Lower leg skin (tissue), 4 donors: ENCODE results near the gene WDPCP. TPM values are rescaled to one million over a fixed set of nuclear protein-coding genes. Genes with fewer than 3 reads are reported as not detected.

Source experiments
- DNase-seq, 2 donors: peaks; one replicate each; pipeline ENCODE4 v3.0.0-alpha.2; 2019; ENCODE audit warnings: low spot score in 2 of 2
- H3K4me3 ChIP-seq: fragments of 200-600 bp; sonication (generic); 2 replicates; pipeline ENCODE4 v1.5.1; 2017; ENCODE audit warnings: mild to moderate bottlenecking, low read depth; ENCODE audit not compliant: poor library complexity, severe bottlenecking
- POLR2A ChIP-seq, 2 donors: fragments of 450-650 bp; IDR thresholded peaks; one replicate each; pipeline ENCODE4 v1.6.1; 2016 to 2017; ENCODE audit warnings: antibody characterized with exemption in 2 of 2, mild to moderate bottlenecking in 1 of 2, moderate library complexity in 1 of 2
- WGBS, 2 donors: methylation state at CpG; one replicate each; pipeline ENCODE4 v1.1.5; 2018; 5-methylcytosine and 5-hydroxymethylcytosine counted together
- intact Hi-C: fragments of 100-400 bp; cut with DNase I; formaldehyde crosslinking; loops from one replicate; pipeline ENCODE4 v1.15.0; 2023; ENCODE audit warnings: low total_unique reads
- total RNA-seq, 4 donors: library from RNA; depleted of rRNA; stranded (reverse); fragments of >200 nt; gene quantifications; one replicate each; pipeline ENCODE4 v1.1.0, GENCODE V29; 2016
- TF ChIP-seq, protein P1 (sequence below), 3 donors: fragments of 450-650 bp; IDR thresholded peaks; one replicate each; pipeline ENCODE4 v1.5.1; 2016; ENCODE audit warnings: antibody characterized with exemption in 3 of 3, mild to moderate bottlenecking in 3 of 3, moderate library complexity in 2 of 3

The WDPCP gene
- total RNA-seq, 4 donors from 2014 or later = 4.5 to 10.2 (median 5.5) TPM

GRCh38 chr2:63446658-63447057 is 141.6 kb downstream of the WDPCP start:
- H3K4me3 ChIP-seq = no peak overlapping the region
- no peak for DNase-seq
- TF ChIP-seq, protein P1, sequence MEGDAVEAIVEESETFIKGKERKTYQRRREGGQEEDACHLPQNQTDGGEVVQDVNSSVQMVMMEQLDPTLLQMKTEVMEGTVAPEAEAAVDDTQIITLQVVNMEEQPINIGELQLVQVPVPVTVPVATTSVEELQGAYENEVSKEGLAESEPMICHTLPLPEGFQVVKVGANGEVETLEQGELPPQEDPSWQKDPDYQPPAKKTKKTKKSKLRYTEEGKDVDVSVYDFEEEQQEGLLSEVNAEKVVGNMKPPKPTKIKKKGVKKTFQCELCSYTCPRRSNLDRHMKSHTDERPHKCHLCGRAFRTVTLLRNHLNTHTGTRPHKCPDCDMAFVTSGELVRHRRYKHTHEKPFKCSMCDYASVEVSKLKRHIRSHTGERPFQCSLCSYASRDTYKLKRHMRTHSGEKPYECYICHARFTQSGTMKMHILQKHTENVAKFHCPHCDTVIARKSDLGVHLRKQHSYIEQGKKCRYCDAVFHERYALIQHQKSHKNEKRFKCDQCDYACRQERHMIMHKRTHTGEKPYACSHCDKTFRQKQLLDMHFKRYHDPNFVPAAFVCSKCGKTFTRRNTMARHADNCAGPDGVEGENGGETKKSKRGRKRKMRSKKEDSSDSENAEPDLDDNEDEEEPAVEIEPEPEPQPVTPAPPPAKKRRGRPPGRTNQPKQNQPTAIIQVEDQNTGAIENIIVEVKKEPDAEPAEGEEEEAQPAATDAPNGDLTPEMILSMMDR (IDR thresholded peaks at IDR 0.05) = no peak
- no peak for TF ChIP-seq POLR2A (IDR thresholded peaks at IDR 0.05)
- WGBS, 2 donors = 48 to 51% methylated on average over 1 of the region's 1 CpG
- intact Hi-C loops = loop anchor here (10.0 kb wide), 1 partner anchor 68 kb away; no protein-coding TSS in a partner anchor

DNA sequence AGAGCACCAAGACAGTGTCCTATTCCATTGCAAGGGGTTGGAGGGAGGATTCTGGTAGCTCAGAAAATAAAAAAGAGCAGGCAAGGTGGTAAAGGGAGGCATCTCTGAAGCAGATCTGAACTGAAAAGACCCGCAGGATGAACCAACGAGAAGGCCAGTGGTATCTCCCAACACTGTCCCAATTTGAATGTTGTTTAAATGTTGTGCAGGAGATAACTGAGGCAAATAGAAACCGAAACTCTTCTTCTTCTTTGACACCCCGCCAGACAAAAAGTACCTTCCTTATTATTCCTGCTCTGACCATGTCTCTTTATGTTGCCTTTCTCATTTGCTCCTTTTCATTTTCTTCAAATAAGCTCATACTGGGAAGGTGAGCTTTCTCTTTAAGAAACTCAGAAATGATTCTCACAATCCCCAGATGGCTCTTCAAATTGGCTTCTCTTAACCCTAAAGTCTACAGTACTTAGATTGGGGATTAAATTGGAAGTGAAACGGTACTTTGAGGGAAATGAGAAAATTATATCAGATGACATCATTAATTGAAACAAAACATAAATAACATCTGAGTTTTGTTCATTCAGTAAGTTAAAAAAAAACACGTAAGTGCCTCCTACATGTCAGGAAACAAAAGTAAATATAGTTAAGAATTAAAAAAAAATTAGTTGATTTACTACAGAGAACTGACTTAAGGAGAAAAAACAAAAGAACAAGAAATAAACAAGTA is 143.6 kb downstream of the WDPCP start:
- TF ChIP-seq POLR2A (IDR thresholded peaks at IDR 0.05) = no peak
- TF ChIP-seq, protein P1 (IDR thresholded peaks at IDR 0.05) = no peak
- intact Hi-C loops = loop anchor here (10.0 kb wide), 1 partner anchor 70 kb away; no protein-coding TSS in a partner anchor
- no peak for DNase-seq
- WGBS, 2 donors = 74 to 76% methylated on average over 6 of the region's 6 CpGs
- no peak overlapping the region for H3K4me3 ChIP-seq

DNA sequence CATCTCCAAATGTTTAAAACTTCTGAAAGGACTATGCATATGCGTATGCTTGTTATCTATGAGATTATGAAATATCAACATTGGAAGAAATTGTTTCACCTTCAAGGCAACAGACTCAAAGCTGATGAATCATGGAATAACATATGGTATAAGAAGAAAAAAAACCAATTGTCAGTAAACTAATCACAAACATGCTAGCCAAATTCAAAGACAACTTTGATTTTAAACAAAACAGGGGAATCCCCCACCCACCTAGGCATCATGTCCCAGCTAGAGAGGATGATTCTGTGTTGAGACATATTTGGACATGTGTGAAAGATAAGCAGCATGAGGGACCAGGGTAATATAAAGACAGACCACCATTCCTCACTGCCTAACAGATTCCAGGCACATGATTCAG is 147.7 kb downstream of the WDPCP start:
- intact Hi-C loops = loop anchor here (10.0 kb wide), 1 partner anchor 74 kb away; no protein-coding TSS in a partner anchor
- DNase-seq = no peak
- no peak overlapping the region for H3K4me3 ChIP-seq
- TF ChIP-seq, protein P1 (IDR thresholded peaks at IDR 0.05) = no peak
- TF ChIP-seq POLR2A (IDR thresholded peaks at IDR 0.05) = no peak
- WGBS, 2 donors = 52 to 68% methylated on average over 1 of the region's 1 CpG

- H3K4me3 ChIP-seq = no peak overlapping the region
- TF ChIP-seq, protein P1 (IDR thresholded peaks at IDR 0.05) = no peak
- TF ChIP-seq POLR2A (IDR thresholded peaks at IDR 0.05) = no peak
- 80 to 83% methylated on average over 1 of the region's 1 CpG for WGBS, 2 donors
- intact Hi-C loops = no loop called here
- no peak for DNase-seq
Measured at GRCh38 chr2:63438181-63438580, 150.1 kb downstream of the WDPCP start.

DNA sequence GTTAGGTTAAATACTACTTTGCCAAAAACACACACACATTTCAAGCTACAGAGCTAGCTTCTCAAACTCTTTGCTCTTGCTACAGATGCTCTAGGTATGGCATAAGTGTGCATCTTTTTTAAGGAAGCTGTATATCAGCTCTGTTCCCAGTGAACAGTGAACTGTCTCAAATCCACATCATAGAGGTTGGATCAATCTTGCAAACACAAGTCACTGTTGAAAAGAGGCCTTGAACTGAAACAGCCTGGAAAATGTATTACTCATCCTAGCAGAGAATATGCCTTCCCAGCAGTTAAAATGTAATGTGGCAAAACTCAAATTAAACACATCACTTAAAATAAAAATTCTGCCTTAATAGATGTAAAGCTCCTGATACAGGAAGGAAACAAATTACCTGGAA is 151.8 kb downstream of the WDPCP start:
- intact Hi-C loops = no loop called here
- TF ChIP-seq POLR2A (IDR thresholded peaks at IDR 0.05) = no peak
- TF ChIP-seq, protein P1 (IDR thresholded peaks at IDR 0.05) = no peak
- H3K4me3 ChIP-seq = no peak overlapping the region
- no peak for DNase-seq

DNA sequence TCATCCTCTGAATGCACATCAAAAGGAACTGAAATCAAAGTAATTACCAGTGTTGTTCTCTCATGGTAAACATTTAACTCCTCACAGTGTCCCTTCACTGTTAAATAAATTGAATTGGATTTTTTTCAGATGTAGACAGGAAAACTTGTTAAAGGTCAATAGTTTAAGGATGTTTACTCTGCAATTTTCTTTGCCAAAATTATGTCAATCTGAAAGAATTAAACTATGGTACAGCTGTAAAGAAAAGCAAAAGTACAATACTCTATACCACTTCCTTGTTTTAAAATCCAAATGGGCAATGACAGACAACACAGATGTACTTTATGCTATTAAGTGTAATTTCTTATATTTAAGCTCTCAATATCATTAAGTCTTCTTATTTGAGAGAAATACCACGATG is 153.2 kb downstream of the WDPCP start:
- DNase-seq = no peak
- intact Hi-C loops = no loop called here
- 84 to 93% methylated on average over 1 of the region's 1 CpG for WGBS, 2 donors
- TF ChIP-seq, protein P1 (IDR thresholded peaks at IDR 0.05) = no peak
- TF ChIP-seq POLR2A (IDR thresholded peaks at IDR 0.05) = no peak
- H3K4me3 ChIP-seq = no peak overlapping the region
